Testis (tissue), 2 donors: ENCODE measurements around the gene CRISP2.

Source experiments
- CTCF ChIP-seq, 3 experiments: fragments of 450-650 bp in 2 of 3; fragments of 200-600 bp in 1 of 3; sonication (generic) in 1 of 3; IDR thresholded peaks; one replicate each; pipeline ENCODE4 v1.5.1; 2016 to 2019; ENCODE audit warnings: antibody characterized with exemption in 3 of 3, mild to moderate bottlenecking in 2 of 3, moderate library complexity in 1 of 3
- POLR2A ChIP-seq: fragments of 450-650 bp; IDR thresholded peaks from one replicate; pipeline ENCODE4 v1.6.1; 2017; ENCODE audit warnings: antibody characterized with exemption, mild to moderate bottlenecking, moderate library complexity

GRCh38 chr6:49646130-49646824 lies 67.1 kb downstream of the CRISP2 start:
- TF ChIP-seq POLR2A (no peak), CTCF (IDR thresholded peaks at IDR 0.05) (no peak)
